Body of pancreas (tissue), 4 donors: Measurements from ENCODE around the gene NR6A1.

ENCODE experiments used
- POLR2A ChIP-seq, 3 donors: fragments of 450-650 bp; IDR thresholded peaks; one replicate each; pipeline ENCODE4 v1.6.1; 2016; ENCODE audit warnings: antibody characterized with exemption in 3 of 3, mild to moderate bottlenecking in 2 of 3
- TF ChIP-seq, protein P1 (sequence below), 7 experiments: fragments of 450-650 bp in 4 of 7; fragments of 200-600 bp in 3 of 7; sonication (generic) in 3 of 7; IDR thresholded peaks; one replicate each; pipeline ENCODE4 v1.5.1; 2016 to 2019; ENCODE audit warnings: antibody characterized with exemption in 7 of 7

DNA sequence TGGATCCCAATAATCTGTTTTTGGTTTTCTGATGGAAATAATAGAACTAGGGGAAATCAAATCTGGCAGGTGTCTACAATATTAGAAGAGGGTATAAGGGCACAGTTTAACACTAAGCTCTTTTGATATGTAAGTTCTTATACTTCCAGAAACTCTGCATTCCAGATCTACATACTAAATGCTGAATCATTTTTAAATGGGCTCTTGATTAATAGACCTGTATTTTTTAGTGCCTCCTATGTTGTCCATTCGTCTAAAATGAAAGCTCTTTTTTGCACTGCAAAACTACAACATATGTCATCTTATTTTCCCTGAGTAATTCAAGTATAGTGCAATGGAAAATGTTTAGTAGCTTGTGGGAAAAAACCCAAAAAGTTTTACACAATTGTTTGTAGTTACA lies 44.2 kb downstream of the NR6A1 start:
- TF ChIP-seq, protein P1, sequence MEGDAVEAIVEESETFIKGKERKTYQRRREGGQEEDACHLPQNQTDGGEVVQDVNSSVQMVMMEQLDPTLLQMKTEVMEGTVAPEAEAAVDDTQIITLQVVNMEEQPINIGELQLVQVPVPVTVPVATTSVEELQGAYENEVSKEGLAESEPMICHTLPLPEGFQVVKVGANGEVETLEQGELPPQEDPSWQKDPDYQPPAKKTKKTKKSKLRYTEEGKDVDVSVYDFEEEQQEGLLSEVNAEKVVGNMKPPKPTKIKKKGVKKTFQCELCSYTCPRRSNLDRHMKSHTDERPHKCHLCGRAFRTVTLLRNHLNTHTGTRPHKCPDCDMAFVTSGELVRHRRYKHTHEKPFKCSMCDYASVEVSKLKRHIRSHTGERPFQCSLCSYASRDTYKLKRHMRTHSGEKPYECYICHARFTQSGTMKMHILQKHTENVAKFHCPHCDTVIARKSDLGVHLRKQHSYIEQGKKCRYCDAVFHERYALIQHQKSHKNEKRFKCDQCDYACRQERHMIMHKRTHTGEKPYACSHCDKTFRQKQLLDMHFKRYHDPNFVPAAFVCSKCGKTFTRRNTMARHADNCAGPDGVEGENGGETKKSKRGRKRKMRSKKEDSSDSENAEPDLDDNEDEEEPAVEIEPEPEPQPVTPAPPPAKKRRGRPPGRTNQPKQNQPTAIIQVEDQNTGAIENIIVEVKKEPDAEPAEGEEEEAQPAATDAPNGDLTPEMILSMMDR (IDR thresholded peaks at IDR 0.05) = no peak
- no peak for TF ChIP-seq POLR2A (IDR thresholded peaks at IDR 0.05)
